Transverse colon (tissue), 4 donors: ENCODE measurements around the gene FOCAD.

Source experiments
- CTCF ChIP-seq, 5 experiments: fragments of 200-600 bp in 3 of 5; fragments of 450-650 bp in 2 of 5; sonication (generic) in 3 of 5; IDR thresholded peaks; 1 replicate in 2 of 5; 2 replicates in 3 of 5; pipeline ENCODE4 v1.5.1; 2016 to 2017; ENCODE audit warnings: antibody characterized with exemption in 5 of 5, inconsistent platforms in 3 of 5, mild to moderate bottlenecking in 2 of 5, moderate library complexity in 1 of 5
- EP300 ChIP-seq: sonication (generic); formaldehyde crosslinking; IDR thresholded peaks from one replicate; pipeline ENCODE4 v1.6.1; 2017; ENCODE audit warnings: antibody characterized with exemption, low read depth
- POLR2A ChIP-seq: fragments of 450-650 bp; IDR thresholded peaks from one replicate; pipeline ENCODE4 v1.6.1; 2016; ENCODE audit warnings: antibody characterized with exemption, mild to moderate bottlenecking, moderate library complexity
- POLR2AphosphoS5 ChIP-seq, 3 donors: sonication (generic); formaldehyde crosslinking; IDR thresholded peaks; one replicate each; pipeline ENCODE4 v1.6.1; 2016; ENCODE audit warnings: antibody characterized with exemption in 3 of 3

- TF ChIP-seq CTCF (IDR thresholded peaks at IDR 0.05): no peak
- no peak for TF ChIP-seq POLR2A
- TF ChIP-seq POLR2AphosphoS5 (IDR thresholded peaks at IDR 0.05): no peak
- TF ChIP-seq EP300: no peak
Observed at GRCh38 chr9:20865347-20865746, 181.3 kb downstream of the FOCAD start.
